Islet of Langerhans (tissue), 1 donor: ENCODE measurements around the gene SCN3B.

ENCODE experiments used
- FAIRE-seq: peaks from one replicate; lab custom pipeline; 2011; peaks lifted over from hg19 to GRCh38; lab: Jason Lieb, UNC

Gene SCN3B

GRCh38 chr11:123653827-123654565 is 428 bp downstream of the SCN3B start:
- no peak for FAIRE-seq

DNA sequence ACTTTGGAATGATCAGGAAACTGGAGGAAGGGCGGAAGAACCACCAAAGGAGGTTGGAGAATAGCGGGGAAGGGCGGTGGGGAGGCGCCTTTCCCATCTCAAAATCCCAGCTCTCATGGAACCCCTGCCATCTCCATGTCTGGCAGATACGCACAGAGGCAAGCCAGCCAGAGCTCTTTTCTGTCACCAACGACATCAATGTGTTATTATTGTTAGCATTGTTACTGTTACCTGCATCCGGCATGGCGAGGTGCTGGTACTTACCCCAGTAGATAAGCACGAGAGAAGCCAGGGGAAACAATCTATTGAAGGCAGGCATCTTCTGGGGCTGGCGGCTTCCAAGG is 969 bp downstream of the SCN3B start:
- FAIRE-seq = no peak

- no peak for FAIRE-seq
Measured at GRCh38 chr11:123652599-123652998, 1.8 kb downstream of the SCN3B start.

DNA sequence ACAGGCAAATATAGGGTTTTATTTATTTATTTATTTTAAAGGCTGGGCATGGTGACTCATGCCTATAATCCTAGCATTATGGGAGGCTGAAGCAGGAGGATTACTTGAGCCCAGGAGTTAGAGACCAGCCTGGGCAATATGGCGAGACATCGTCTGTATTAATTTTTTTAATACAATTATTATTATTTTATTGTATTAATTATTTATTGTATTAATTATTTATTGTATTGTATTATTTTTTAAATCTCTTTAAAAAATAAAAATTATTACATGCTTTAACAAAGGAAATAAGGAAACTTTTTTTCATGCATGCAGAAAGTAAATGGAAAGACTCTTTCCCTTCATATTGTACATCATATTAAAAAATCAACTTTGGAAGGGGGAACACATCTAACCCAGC is 3.5 kb downstream of the SCN3B start:
- no peak for FAIRE-seq

- FAIRE-seq = no peak
Measured at GRCh38 chr11:123645286-123645975, 9.0 kb downstream of the SCN3B start.

GRCh38 chr11:123642435-123642834 is 12.0 kb downstream of the SCN3B start:
- FAIRE-seq = no peak

- no peak for FAIRE-seq
Measured at GRCh38 chr11:123641495-123641840, 13.0 kb downstream of the SCN3B start.

DNA sequence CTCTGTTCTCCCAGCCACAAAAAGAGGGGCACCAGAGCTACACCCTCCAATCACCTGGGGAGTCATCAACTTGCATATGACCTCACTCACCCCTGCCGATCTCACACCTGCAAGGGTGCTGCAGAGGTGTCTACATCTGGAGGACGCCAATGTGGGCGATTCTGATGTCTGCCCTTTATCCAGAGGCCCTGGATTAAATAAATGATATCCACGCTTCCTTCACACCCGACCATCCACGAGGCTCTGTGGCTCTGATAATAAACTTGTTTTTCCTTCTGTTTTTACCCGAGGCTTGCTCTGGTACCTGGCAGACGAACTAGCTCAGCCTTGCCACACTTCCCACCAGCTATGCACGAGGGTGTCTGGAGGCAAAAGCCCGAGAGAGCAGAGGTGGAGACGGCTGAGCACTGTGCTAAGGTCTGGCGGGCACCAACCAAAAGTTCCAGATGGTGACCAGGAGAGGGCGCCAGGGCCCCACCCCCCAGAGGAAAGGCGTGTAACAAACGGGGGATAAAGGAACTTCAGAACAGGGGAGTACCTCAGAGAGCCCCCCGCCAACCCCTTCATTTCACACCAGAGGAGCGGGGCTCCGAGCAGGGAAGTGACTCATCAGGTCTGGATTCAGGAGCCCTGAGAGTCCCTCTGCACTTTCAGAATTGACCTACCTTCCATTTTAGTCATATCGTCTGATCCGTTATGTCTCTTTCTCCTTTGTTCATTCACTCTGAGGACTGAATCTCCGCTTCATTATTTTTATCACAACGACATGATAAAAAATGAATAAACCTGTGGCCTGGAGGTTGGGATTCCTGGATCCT is 13.5 kb downstream of the SCN3B start:
- no peak for FAIRE-seq

- FAIRE-seq = no peak
Measured at GRCh38 chr11:123640029-123640428, 14.4 kb downstream of the SCN3B start.

- no peak for FAIRE-seq
Measured at GRCh38 chr11:123630126-123630608, 24.3 kb downstream of the SCN3B start.

DNA sequence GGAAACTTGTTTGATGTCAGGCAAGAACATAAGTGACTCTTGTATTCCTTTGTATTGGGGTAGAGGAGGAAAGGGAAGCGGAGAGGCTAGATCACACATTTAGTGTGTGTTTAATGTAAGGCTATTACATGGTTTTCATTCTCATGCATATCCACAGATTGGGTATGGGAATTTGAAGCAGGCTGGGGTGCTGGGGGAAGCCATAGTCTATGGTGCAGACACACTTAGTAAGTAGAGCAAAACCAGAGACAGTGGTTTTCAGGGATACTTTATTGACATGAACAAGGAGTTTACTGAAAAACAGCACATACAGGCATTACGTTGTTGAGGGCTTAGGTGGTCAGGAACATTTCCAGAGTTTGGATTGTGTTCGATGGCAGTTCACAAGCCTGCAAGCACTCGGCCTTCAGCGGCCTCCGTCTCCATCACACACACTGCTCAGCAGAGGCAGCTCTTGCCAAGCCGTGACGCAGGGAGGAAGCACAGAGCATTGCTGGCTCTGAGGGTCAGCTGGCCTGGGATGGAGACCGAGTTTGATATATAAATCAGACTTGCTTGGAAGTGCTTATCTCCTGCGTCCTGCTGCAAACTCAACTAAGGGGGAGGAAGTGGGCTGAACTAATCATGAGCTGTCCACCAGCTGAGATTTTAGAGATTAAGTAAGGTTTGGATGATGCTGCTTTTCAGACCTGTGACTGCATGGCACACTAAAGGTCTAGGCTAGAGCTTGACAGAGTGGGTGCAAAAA is 25.3 kb downstream of the SCN3B start:
- FAIRE-seq = no peak

GRCh38 chr11:123624974-123625373 is 29.4 kb downstream of the SCN3B start:
- no peak for FAIRE-seq

- no peak for FAIRE-seq
Measured at GRCh38 chr11:123622576-123622975, 31.8 kb downstream of the SCN3B start.

GRCh38 chr11:123616505-123617198 is 37.8 kb downstream of the SCN3B start:
- no peak for FAIRE-seq

DNA sequence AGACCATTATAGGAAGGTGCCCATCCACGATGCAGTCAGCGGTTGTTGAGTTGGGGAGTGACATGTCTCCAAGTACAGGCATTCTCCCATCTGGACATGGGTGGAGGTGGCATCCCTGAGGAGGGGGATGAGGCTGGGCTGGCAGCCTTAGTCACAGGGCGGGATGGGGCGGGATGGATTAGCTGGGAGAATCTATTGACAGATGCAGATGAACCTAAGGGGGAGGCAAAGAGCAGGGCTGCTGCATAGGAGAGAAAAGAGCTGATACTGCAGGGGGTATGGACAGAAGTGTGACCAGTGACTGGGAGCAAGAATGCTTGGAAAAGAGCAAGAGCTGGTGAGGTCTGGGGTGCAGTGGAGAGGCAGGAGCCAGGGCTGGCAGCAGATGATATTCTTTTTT is 42.7 kb downstream of the SCN3B start:
- no peak for FAIRE-seq

DNA sequence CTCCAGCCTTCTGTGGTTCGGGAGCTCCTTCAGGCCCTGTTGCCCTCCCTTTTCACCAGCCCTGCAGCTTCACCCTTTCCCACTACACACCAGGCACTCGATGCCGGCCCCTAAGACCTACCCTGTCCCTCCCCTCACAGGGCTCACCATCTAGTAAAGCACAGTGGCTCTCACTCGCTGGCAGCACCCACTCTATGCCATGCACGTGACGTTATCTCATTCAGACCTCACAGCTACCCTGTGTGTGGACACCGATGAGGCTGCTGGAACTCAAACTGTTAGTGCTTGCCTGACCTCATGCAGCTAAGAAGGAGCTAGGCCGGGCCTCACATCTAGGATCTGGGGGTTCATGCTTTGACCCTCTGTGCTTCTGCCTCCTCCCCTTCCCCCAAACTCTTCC is 45.5 kb downstream of the SCN3B start:
- FAIRE-seq = no peak

GRCh38 chr11:123608371-123608770 is 46.1 kb downstream of the SCN3B start:
- FAIRE-seq = no peak

DNA sequence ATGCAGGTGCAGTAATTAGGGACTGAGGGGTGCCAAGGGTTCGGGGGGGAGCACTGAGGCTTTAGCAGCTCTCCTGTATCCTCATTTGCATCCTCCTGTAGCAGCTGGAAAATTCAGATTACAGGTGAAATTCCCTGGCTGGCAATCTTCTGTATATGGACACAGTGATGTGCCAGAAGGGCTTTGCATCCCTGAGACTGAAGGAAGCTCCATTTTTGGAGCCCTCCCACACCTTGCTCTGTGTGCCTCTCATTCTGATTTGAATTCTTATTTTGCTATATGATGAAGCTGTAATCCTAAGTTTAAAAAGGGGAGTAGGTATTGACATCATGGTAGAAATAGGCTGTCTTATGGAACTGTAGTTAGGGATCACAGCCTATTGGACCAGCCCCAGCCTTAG is 46.6 kb downstream of the SCN3B start:
- FAIRE-seq = no peak

GRCh38 chr11:123603666-123604065 is 50.8 kb downstream of the SCN3B start:
- no peak for FAIRE-seq

DNA sequence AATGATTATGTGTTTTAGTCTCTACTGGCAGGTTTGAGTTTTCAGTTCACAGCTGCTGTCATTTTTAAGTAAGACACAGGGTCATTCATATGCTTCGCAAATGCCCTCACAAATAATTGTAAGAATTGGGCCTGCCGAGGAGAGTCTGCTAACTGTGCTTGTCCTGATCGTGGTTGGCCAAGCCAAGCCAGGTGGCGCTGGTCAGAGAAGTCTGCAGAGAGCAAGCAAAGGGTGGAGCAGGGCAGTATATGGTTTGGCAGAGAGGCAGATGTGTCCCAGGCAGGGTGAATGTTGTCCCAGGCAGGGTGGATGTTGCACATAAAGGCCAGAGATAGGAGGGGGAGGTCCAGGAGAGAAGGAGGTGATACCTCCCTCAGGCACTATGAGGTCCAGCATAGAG is 52.7 kb downstream of the SCN3B start:
- no peak for FAIRE-seq

DNA sequence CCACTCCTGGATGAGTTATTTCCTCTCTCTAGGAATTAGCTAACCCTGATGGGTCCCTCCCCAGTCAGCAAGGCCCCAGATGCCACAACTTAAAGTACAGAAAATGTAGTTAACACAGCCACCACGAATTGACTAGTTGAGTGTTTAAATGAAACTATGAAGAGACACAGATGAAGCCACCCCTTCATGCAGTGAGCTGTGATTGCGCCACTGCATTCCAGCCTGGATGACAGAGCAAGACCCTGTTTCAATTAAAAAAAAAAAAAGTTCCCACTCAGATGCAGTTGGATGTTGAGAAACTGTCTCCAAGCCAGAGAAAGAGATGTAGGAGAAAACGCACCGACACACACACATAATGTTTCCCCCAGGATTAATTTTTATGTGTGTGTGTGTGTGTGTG is 53.3 kb downstream of the SCN3B start:
- FAIRE-seq = no peak

- no peak for FAIRE-seq
Measured at GRCh38 chr11:123597859-123598258, 56.6 kb downstream of the SCN3B start.
